SU-DHL-6 (cell line): ENCODE measurements around the gene FAM83G.

Experiments
- CTCF ChIP-seq: fragments of 200-600 bp; sonication (generic); IDR thresholded peaks from one replicate; pipeline ENCODE4 v1.5.1; 2017; ENCODE audit warnings: antibody characterized with exemption, mild to moderate bottlenecking, low read length, moderate library complexity; ENCODE audit not compliant: insufficient read depth, poor library complexity, severe bottlenecking
- EZH2phosphoT487 ChIP-seq: fragments of 200-600 bp; sonication (generic), shearing (Covaris generic); conservative IDR thresholded peaks from 2 replicates; pipeline ENCODE4 v1.6.1; 2018; ENCODE audit warnings: mild to moderate bottlenecking, antibody characterized with exemption, low read length, moderate library complexity, mixed read lengths

- TF ChIP-seq CTCF: no peak
- TF ChIP-seq EZH2phosphoT487: no peak
These were observed 12.8 kb upstream of the FAM83G start for GRCh38 chr17:19017401-19017800.
